ENCODE data around the gene RAB27B.

Gene RAB27B

DNA sequence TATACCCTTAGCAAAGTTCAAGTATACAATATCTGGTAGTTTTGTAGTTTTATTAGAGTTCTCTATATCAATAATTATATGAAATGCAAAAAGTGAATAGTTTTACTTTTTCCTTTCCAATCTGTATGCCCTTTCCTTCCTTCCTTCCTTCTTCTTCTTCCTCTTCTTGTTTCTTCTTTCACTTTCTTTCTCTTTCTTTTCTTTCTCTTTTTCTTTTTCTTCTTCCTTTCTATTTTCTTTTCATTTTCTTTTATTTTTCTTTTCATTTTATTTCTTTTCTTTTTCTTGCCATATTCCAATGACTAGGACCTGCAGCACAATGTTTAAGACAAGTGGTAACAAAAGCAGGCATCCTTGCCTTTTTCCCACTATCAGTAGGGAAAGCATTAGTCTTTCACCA is 71.2 kb downstream of the RAB27B start:
- no peaks in the 10 kb centered on the region for H3K27me3 Mint-ChIP-seq
- no peak for ATAC-seq
- no peak for DNase-seq
- H3K9me3 Mint-ChIP-seq: no peaks in the 10 kb centered on the region
- H3K27ac Mint-ChIP-seq: no peak overlapping the region
- H3K36me3 Mint-ChIP-seq (ENCODE audit: low read depth): no peaks in the 10 kb centered on the region
- H3K4me3 Mint-ChIP-seq: no peak overlapping the region
- no peaks in the 10 kb centered on the region for H3K4me1 Mint-ChIP-seq

GRCh38 chr18:54900290-54900689 is 72.0 kb downstream of the RAB27B start:
- no peak overlapping the region for H3K27ac Mint-ChIP-seq
- H3K4me3 Mint-ChIP-seq: no peak overlapping the region
- no peaks in the 10 kb centered on the region for H3K27me3 Mint-ChIP-seq
- no peaks in the 10 kb centered on the region for H3K4me1 Mint-ChIP-seq
- no peak for ATAC-seq
- no peaks in the 10 kb centered on the region for H3K9me3 Mint-ChIP-seq
- H3K36me3 Mint-ChIP-seq (ENCODE audit: low read depth): no peaks in the 10 kb centered on the region
- no peak for DNase-seq

DNA sequence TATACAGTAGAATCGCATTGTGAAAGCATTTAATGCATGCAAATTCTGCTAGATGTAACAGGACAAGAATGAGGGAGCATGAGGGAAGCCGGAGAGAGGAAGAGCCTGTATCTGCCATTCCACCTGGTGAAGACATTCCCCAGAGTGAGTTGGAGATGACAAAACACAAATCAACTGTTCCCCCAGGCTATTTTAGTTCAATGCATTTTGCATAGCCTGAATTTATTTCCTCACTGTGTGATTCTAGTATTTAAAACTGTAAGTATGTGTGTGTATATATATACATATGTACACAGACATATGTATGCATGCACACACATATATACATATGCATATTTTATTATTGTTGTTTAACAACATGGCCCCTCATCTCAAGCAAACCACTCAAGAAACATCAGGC is 76.3 kb downstream of the RAB27B start:
- Mint-ChIP-seq H3K27me3 (no peaks in the 10 kb centered on the region), H3K9me3 (no peaks in the 10 kb centered on the region), H3K4me3 (no peak overlapping the region), H3K27ac (no peak overlapping the region), H3K36me3 (ENCODE audit: low read depth) (no peaks in the 10 kb centered on the region), H3K4me1 (no peaks in the 10 kb centered on the region)
- DNase-seq (no peak), ATAC-seq (no peak)

- H3K36me3 Mint-ChIP-seq (ENCODE audit: low read depth): no peaks in the 10 kb centered on the region
- H3K27me3 Mint-ChIP-seq: no peaks in the 10 kb centered on the region
- H3K4me3 Mint-ChIP-seq: no peak overlapping the region
- no peaks in the 10 kb centered on the region for H3K9me3 Mint-ChIP-seq
- H3K27ac Mint-ChIP-seq: no peak overlapping the region
- ATAC-seq (no peak), DNase-seq (no peak)
- no peaks in the 10 kb centered on the region for H3K4me1 Mint-ChIP-seq
Observed at GRCh38 chr18:54905629-54906028, 77.4 kb downstream of the RAB27B start.

DNA sequence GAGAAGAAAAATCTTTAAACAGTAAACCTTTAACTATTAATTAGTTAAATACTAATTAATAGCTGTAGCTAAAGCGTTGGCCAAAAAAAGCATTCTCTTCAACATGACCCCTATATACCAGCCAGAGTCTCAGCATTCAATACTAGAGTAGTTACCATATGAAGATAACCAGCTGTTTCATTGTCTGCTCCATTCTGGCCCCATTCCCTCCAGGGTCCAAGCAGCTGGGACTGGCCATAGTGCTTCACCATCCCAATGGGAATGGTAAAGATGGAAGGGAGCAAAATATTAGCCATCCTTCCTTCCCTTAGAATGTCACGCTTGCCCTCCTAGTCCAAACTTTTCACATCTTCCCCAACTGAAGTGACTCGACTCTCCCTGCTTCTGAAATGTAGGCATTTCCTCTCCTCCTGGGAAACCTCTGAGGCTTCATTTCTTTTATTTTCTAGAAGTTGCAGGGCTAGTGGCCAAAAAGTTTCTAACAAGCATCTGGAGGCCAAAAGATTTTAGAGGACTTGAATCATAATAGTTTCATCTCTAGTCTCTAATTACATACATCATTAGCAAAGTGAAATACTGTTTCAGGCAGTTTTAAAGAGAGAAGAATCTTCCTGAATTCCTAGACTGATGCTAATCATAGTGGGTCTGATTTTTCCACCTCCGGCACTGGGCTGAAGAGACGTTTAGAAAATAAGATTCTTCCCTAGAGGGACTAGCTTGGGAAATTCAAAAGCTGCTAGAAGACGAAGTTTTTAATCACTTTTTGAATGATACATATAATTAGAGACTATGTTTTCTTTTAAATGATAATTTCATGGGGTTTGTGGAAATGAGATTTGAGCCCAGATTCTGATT is 78.3 kb downstream of the RAB27B start:
- Mint-ChIP-seq H3K4me1 (no peaks in the 10 kb centered on the region), H3K9me3 (no peaks in the 10 kb centered on the region), H3K36me3 (ENCODE audit: low read depth) (no peaks in the 10 kb centered on the region), H3K4me3 (no peak overlapping the region), H3K27ac (no peak overlapping the region), H3K27me3 (no peaks in the 10 kb centered on the region)
- no peak for DNase-seq
- ATAC-seq: no peak

DNA sequence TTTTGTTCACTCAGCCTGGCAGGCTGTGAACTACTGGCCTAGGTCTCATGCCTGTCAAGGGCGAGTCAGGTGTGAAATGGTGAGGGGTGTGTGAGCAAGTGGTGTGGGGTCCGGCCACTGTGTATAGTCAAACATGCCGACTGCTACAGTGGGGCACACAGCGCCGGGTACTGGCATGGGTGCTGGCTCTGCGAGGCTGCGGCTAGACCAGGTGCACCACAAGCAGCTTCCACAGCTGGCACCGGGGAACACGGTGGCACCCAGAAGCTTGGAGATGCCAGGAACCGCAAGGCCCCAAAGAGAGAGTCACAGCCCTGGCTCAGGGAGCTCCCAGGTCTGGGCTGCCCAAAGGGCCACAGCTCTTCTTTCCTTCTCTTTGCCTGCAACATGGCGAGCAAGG is 81.3 kb downstream of the RAB27B start:
- H3K27ac Mint-ChIP-seq: no peak overlapping the region
- no peaks in the 10 kb centered on the region for H3K27me3 Mint-ChIP-seq
- H3K4me3 Mint-ChIP-seq: no peak overlapping the region
- no peaks in the 10 kb centered on the region for H3K4me1 Mint-ChIP-seq
- no peaks in the 10 kb centered on the region for H3K9me3 Mint-ChIP-seq
- ATAC-seq (no peak), DNase-seq (no peak)
- H3K36me3 Mint-ChIP-seq (ENCODE audit: low read depth): no peaks in the 10 kb centered on the region

- Mint-ChIP-seq H3K27me3 (no peaks in the 10 kb centered on the region), H3K27ac (no peak overlapping the region), H3K9me3 (no peaks in the 10 kb centered on the region), H3K4me3 (no peak overlapping the region), H3K4me1 (no peaks in the 10 kb centered on the region), H3K36me3 (ENCODE audit: low read depth) (no peaks in the 10 kb centered on the region)
- DNase-seq (no peak), ATAC-seq (no peak)
Observed at GRCh38 chr18:54910161-54910919, 82.1 kb downstream of the RAB27B start.

GRCh38 chr18:54911551-54911950 is 83.3 kb downstream of the RAB27B start:
- DNase-seq: no peak
- no peak for ATAC-seq
- Mint-ChIP-seq H3K36me3 (ENCODE audit: low read depth) (no peaks in the 10 kb centered on the region), H3K4me3 (no peak overlapping the region), H3K9me3 (no peaks in the 10 kb centered on the region), H3K27ac (no peak overlapping the region), H3K4me1 (no peaks in the 10 kb centered on the region), H3K27me3 (no peaks in the 10 kb centered on the region)

DNA sequence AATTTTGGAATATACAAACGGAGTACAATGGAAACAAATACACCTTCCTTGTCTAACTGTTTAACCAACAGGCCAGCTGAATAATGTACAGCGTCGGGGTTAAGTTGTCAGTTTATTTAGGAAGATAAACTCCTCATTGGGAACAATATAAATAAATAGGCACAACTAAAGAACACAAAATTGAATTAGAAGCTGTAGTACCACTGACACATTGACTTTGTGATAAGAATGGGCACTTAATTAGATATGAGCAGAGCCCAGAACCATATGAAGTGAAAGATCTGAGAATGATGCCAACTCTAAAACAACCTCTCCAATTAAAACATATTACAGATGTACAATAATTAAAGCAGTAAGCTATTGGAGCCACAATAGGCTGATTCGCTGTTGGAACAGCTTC is 86.5 kb downstream of the RAB27B start:
- no peak for DNase-seq
- Mint-ChIP-seq H3K27me3 (no peaks in the 10 kb centered on the region), H3K4me3 (no peak overlapping the region), H3K4me1 (no peaks in the 10 kb centered on the region), H3K27ac (no peak overlapping the region), H3K9me3 (no peaks in the 10 kb centered on the region), H3K36me3 (ENCODE audit: low read depth) (no peaks in the 10 kb centered on the region)
- no peak for ATAC-seq

- H3K4me1 Mint-ChIP-seq: no peaks in the 10 kb centered on the region
- H3K27me3 Mint-ChIP-seq: peaks cover 2% of the 10 kb centered on the region
- ATAC-seq (peak; percentile 15), DNase-seq (no peak)
- no peaks in the 10 kb centered on the region for H3K36me3 Mint-ChIP-seq (ENCODE audit: low read depth)
- no peak overlapping the region for H3K27ac Mint-ChIP-seq
- no peak overlapping the region for H3K4me3 Mint-ChIP-seq
- no peaks in the 10 kb centered on the region for H3K9me3 Mint-ChIP-seq
Observed at GRCh38 chr18:54916507-54916906, 88.2 kb downstream of the RAB27B start.

GRCh38 chr18:54918060-54918459 is 89.8 kb downstream of the RAB27B start:
- no peak overlapping the region for H3K4me3 Mint-ChIP-seq
- no peaks in the 10 kb centered on the region for H3K36me3 Mint-ChIP-seq (ENCODE audit: low read depth)
- H3K4me1 Mint-ChIP-seq: no peaks in the 10 kb centered on the region
- H3K27ac Mint-ChIP-seq: no peak overlapping the region
- no peaks in the 10 kb centered on the region for H3K9me3 Mint-ChIP-seq
- peaks cover 2% of the 10 kb centered on the region for H3K27me3 Mint-ChIP-seq
- ATAC-seq (no peak), DNase-seq (no peak)

DNA sequence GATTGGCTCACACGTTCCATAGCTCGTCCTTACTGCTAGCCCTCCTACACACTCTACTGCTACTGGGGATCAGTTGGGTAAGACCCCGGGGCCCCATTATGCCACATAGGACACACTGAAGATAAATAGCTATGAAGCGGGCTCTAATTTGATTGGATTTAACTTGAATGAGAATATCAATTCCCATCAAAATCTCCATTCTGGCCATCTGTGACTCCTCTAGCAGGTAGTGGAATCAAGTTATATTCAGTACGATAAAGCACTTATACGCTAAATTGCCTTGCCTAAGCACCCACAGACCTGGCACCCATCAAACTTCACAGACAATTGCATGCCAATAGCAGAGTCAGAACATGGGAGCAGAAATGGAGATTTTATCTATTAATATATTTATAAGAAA is 91.1 kb downstream of the RAB27B start:
- ATAC-seq (no peak), DNase-seq (no peak)
- no peak overlapping the region for H3K4me3 Mint-ChIP-seq
- no peak overlapping the region for H3K27ac Mint-ChIP-seq
- H3K36me3 Mint-ChIP-seq (ENCODE audit: low read depth): no peaks in the 10 kb centered on the region
- H3K9me3 Mint-ChIP-seq: no peaks in the 10 kb centered on the region
- peaks cover 2% of the 10 kb centered on the region for H3K27me3 Mint-ChIP-seq
- peaks cover under 1% of the 10 kb centered on the region for H3K4me1 Mint-ChIP-seq

- DNase-seq (no peak), ATAC-seq (no peak)
- H3K27ac Mint-ChIP-seq: no peak overlapping the region
- no peaks in the 10 kb centered on the region for H3K9me3 Mint-ChIP-seq
- H3K4me1 Mint-ChIP-seq: peaks cover 7% of the 10 kb centered on the region
- H3K36me3 Mint-ChIP-seq (ENCODE audit: low read depth): no peaks in the 10 kb centered on the region
- H3K27me3 Mint-ChIP-seq: peaks cover 2% of the 10 kb centered on the region
- H3K4me3 Mint-ChIP-seq: no peak overlapping the region
Observed at GRCh38 chr18:54923339-54923956, 95.2 kb downstream of the RAB27B start.

GRCh38 chr18:54924948-54925347 is 96.7 kb downstream of the RAB27B start:
- peaks cover 7% of the 10 kb centered on the region for H3K4me1 Mint-ChIP-seq
- H3K27ac Mint-ChIP-seq: no peak overlapping the region
- no peaks in the 10 kb centered on the region for H3K9me3 Mint-ChIP-seq
- no peaks in the 10 kb centered on the region for H3K36me3 Mint-ChIP-seq (ENCODE audit: low read depth)
- peaks cover 2% of the 10 kb centered on the region for H3K27me3 Mint-ChIP-seq
- ATAC-seq: no peak
- H3K4me3 Mint-ChIP-seq: no peak overlapping the region
- DNase-seq: no peak
